Activated CD8-positive, alpha-beta memory T cell treated with anti-CD3 and anti-CD28 coated beads, Interleukin-2, amount 50 U/mL, for 48 hours (primary cell): ENCODE results near the gene FURIN.
A peak's percentile ranks its signal among the peaks of the same experiment; 100 is the strongest.
"Not testable (repeated sequence)": the region's sequence is repeated elsewhere in the genome, so short reads cannot be mapped to it uniquely, and the experiment has no call there.

Experiments
- DNase-seq: peaks from one replicate; pipeline ENCODE4 v3.0.0-alpha.2; 2020

Gene FURIN

DNA sequence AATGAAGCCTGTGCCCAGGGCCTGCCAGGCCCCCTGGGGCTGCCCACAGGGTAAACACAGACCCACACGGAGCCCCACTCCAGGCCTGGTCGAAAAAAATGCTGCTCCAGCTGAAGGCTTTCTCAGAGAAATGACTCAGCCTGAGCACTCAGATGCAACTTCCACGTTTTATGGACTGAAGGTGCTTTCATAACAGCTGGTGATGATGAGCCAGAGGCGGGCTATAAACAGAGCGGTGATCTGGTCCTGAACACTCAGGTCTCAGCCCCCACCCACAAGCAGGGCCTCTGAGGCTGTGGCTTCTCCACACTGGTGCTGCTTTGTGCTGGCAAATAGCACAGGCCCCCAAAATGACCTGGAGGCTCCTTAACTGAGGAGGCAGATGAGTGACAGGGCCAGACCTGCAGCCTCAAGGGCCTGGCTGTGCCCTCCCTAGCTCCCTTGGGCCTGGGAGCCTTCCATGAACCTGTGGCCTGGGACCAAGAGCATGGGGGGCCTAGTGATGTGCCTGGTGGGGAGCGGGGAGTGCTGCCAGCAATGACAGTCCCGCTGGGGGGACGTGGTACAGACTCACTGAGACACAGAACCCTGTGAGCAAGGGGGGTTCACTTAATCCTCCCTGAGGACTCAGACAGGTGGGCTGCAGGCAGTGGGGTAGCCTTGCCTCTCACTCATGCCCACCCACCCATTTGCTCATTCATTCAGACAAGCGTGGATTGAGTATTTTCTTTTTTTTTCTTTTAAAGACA lies 23.0 kb upstream of the FURIN start:
- no peak for DNase-seq

DNA sequence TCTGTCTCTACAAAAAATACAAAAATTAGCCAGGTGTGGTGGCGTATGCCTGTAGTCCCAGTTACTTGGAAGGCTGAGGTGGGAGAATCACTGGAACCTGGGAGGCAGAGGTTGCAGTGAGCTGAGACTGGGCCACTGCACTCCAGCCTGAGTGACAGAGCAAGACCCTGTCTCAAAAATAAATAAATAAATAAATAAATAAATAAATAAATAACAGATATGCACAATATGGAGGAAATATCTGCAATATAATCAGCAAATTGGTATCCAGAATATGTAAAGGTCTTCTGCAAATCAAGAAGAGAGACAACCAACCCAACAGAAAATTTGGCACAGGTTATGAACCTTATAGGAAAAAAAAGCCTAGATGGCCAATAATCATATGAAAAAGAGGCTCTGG lies 19.0 kb upstream of the FURIN start:
- DNase-seq: not testable (repeated sequence)

DNA sequence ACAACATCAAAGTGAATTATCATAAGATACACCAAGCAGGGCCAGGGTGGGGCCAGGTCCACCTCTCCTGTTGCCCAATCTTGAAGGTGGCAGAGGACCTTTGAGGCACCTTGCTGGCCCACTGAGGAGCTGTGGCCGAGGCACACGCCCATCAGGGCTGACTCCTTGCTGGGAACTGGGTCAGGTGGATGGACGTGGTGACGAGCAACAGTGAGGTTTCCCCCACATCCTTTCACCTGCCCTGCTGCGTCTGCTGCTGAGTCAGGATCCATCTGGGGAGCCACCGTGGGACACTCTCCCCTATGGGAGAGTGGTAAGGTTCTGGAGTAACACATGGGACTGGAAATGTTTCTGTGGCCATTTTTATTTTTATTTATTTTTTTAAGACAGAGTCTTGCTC lies 17.3 kb upstream of the FURIN start:
- no peak for DNase-seq

DNA sequence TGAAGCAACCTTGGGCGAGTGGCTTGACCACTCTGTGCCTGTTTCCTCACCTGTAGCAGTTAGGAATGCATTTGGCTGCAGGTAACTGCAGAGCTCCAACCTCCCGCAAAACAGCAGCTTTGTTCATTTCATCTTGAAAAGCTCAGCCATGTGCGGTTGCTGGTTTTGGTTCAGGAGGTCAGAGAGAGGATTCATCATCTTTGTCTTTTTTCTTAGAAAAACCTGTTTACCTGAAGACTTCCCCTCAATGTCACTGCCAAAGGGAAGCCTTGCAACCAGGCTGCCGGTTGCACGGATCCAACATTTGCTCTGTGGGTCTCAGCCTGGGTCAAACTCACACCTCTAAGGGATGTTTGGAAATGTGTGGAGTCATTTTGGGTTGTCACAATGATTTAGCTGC lies 16.4 kb upstream of the FURIN start:
- no peak for DNase-seq

DNA sequence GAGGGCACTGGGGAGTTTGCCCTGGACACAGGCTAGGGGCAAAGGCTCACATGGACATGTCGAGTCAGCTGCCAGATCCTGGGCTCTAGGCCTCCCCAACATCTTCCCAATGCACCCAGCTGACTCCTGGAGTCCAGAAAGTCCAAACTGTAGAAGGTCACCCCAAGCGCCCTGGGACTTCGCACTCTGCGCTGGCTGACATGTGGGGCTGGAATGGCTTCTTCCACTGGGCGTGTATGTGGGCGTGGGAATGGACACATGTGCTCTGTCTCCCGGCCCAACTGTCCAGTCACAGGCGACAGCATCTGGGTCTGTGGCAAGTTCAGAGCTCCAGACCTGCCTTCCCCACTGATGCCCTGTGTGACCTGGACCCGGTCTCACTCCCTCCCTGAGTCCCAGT lies 13.2 kb upstream of the FURIN start:
- DNase-seq: no peak

DNA sequence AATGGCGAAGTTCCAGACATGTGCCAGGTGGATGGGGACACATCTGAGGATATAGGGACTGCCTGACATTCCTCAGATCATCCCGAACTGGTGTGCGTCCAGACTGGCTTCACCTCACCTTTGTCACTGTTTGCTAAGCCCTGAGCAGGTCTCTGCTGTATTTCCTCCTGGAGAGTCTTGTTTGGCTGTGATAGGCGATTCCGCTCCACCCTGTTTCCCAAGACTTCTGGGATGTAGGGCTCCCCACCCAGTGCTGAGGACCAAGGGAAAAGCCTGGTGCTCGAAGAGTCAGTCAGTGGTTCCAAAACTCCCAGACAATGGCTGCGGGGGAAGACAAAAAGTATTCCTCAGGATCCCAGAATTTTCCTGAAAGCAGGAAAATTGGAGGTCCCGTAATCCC lies 11.1 kb upstream of the FURIN start:
- DNase-seq: no peak

DNA sequence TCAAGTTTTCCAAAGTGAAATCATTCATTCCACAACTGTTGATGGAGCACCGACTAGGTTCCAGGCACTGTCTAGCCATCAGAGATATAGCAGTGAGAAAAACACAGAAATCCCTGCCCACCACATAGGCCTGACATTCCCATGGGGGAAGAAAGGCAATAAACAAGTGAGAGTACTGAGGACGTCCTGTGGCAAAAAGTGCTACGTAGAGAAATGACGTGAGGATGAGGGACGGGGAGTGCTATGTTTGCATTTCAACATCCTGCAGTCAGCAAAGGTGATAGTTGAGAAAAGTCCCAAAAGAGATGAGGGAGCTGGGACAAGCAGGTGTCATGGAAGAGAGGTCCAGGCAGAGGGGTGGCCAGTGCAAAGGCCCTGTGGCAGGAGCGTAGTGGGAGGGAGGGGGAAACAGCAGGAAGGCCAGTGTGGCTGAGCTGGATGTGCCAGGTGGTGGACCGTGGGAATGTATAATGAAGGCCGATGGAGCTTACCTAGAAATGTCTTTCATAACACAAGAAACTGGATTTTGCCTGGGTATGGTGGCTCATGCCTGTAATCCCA lies 10.4 kb upstream of the FURIN start:
- DNase-seq: no peak

DNA sequence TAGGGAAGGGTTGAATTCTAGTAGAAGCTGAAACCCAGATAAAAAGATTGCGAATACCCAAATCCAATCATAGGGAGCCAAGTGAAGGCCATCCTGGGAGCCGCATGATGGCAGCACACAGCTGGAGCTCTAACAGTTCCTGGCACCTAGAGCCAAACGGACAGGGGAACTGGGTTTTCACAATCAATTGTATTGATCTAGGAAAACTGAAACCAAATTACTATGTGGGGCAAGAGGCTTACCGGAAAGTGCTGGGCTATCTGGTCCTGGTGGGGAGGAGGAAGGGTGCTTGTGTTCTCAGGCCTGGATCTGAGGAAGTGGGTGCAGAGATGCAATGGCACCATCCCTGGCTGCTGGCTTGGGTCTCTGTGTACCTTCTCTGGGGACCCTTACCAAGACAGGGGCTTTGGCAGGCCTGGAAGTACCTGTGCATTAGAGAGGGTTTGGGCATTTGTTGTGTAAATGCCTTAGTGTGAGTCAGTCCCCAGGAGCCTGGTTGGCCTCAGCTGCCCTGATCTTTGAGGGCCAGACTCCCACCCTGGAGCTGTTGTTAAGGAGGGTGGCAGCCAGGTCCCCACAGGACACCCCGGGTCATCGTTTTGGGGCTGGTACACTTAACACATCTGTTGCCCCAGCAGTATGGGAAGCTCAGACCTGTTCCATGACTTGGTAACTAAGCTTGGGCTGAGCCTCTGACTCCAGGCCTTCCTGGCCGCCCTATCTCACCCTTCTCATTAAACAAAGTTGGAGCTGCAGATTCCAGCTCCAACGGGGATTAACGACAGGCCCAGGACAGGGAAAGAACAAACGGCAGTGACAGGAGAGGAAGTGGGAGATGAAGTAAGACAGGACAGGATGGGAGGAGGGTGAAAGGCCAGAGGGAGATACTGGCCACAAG lies 8.9 kb upstream of the FURIN start:
- no peak for DNase-seq

DNA sequence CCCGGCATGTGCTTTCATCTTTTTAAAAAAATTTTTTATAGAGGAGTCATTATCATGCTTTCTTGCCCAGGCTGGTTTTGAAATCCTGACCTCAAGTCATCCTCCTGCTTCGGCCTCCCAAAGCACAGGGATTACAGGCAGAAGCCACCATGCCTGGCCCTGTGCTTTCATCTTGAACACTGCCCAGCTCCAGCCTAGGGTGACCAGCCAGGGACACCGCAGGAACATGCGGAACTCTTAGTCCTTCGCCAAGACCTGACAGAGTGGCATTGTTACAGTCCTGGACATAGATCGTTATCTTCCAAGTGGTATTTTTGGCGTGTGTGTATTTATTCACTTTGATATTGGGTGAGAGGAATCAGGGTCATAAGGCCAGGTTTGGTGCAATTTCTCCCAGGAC lies 7.9 kb upstream of the FURIN start:
- DNase-seq: no peak

DNA sequence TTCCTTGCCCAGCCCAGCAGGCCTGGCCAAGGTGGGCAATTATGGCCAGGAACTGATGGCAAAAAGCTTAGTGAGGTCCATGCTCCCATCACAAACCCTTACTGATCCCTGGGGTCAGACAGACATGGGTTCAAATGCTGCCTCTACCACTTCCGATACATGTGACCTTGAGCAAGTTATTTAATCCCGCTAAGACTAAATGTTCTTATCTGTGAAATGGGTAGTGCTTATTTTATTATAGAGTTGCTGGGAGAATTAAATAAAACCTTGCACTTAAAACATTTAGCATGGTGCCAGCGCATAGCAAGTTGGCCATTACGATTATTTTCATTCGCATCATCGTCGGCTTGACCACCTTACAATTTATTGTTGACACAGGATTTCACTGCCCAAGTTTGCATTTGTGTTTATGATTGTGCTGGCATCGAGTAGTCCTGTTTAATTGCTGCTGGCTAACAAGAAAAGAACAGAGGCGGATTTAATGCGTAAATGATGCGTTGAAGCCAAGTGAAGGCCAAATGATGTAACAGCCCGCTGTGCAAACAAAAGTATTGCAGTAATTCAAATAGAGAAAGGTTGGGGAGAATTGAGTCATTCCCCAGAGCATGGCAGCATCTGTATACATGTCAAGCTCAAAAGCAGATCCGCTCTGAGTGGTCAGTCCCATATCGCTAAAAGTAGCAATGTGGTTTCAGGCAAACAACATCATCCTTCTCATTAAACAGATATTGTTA lies 7.3 kb upstream of the FURIN start:
- no peak for DNase-seq

DNA sequence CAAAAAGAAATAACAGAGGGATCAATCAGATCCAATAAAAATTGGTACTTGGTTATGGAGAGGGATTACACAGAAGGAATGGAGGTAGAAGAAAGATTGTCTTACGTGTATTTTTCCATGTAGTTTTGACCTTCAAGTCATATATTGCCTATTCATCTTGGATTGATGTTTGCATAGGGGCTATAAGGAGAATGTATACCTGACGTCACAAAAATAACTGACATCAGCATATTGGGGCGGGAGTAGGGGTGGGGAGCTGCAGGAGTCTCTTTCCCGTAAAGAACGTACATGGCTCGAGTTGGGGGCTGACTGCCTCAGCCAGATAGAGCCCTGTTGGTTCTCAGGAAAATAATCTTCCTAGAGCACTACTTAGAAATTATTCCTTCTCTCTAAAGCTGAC lies 5.9 kb upstream of the FURIN start:
- no peak for DNase-seq

DNA sequence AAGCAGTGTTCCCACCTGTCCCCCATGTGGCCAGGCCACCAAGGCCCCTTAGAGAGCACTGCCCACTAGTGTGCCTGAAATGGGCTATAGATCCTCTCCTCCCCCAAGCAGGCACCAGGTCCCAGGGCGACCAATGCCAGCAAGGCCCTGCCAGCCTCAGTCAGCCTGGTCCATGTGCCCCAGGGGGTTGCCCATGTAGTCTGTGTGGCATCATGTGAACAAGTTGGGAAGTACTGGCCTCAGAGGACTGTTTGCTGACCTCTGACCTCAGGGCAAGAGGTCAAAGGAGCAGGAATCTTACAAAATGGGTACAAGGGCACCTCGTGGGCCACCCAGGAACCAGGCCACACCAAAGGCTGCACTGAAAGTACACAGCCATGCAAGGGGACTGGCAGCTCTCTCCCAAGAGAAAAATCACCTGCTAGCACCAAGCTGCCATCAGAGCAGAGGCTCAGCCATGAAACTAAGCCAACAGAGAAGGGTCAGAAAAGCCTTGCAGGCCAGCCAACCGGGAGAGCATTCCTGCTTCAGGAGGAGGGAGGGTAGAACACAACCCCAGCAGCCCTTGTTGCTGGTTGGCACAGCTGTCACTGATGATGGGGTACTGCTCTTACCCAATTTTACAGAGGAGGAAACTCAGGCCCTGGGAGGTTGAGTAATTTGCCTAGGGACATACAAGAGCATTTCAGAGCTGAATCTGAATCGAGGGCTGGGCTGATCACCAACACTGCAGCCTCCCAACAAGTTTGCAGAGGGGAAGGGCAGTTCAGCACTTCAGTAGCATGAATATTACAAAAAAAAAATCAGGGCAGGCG lies 5.2 kb upstream of the FURIN start:
- DNase-seq: no peak

DNA sequence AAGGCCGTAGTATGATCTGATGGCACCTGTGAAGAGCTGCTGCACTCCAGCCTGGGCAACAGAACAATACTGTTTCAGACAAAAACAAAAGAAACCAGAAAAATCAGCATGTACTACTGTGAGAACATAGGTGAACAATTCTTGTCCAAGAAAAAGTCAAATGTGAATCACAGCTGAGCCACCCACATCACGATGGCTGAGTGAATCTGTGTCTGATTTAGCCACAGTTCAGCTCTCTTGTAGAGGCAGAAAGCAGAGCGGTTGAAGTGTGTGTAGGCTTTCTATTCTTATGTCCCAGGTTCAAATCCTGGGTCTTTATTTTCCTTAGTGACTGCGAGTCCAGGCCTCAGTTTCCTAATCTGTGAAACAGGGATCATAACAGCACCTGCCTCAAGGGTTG lies 4.4 kb upstream of the FURIN start:
- DNase-seq: peak; percentile 59

DNA sequence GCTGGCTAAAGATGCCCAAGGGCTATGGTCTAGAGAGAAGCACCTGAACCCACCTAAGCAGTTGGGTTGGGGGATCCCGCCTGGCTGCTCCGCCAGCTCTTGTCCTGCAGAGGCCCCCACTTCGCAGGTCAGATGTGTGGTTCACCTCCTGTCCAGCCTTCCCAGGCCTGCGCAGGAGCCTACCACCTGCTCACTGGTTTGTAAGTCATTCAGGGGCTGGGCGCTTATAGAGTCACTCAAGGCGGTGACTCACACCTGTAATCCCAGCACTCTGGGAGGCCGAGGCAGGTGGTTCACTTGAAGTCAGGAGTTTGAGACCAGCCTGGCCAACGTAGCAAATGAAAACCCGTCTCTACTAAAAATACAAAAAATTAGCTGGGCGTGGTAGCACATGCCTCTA lies 3.9 kb upstream of the FURIN start:
- DNase-seq: peak; percentile 61

DNA sequence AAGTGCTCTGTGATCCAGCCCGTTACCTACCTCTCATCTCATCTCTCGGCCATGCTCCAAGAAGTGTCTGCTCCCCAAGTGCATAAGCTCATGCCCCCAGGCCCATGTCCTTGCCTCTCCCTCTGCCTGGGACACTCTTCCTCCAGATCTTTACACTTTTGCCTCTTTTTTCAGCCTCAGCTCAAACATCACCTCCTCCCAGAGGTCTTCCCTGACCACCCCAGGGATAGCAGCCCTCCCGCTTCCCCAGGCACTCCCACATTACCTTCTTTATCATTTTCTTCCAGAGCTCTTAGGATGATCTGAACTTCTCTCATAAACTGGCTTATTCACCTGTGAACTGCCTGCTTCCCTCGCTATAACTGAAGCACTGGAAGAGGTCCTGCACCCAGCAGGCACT lies 2.7 kb upstream of the FURIN start:
- DNase-seq: no peak

DNA sequence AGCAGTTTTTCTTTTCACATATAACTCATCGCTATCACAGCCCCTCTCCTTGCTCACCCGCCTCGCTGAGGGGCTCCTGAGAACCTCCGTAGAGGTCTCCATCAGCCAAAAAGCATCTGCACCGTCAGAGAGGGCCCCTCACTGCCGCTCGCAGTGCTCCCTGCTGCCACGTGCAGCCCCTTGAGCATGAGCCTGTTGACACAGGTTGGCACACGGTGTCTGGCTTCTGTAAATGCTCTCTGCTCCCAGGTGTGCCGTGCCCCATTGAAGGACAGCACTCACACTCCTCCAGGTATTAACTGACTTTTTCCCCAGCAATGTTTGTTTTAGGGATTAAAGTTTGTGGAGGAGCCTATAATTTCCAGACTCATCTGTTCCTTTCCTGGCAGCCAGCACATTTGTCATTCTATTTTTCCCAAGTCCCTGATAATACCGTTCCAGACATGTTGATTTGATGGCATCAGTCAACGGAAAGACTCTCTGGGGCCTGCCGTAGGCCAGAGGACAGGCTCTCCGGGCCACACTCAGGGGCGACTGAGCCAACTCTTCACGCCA lies 2.1 kb upstream of the FURIN start:
- DNase-seq: no peak

DNA sequence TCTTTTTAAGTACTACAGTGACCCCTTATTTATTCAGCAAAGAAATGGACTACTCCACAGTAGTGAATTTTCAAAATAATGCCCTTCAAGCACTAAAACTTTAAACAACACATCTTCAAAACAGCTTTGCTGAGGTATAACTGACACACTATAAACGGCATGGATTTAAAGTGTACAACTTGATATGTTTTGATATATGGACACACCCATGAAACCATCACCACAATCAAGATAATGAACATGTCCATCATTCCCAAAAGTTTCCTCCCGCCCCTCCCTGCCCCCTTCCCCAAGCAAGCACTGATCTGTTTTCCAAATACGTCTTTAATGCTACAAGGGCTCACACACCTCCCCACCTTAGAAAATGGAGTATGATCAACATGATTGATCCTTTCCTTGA lies 1.6 kb upstream of the FURIN start:
- no peak for DNase-seq

DNA sequence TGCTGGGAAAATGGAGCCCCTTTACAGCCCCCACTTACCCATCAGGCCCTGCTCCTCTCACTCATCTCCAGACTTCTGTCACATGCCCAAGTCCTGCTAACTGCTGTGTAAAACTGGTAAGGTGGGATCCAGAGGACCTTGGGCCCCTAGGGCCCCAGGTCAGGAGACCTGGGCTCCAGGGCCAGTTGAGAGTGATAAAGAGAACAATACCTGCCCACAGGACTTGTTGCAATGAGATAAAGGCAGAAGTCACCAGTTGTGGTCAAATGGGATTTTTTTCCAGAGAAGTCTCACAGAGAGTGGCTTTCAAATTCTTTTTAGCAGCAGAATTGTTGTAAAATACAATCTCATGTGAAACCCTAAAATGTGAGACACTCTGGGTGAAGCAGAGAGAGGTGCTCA lies 753 bp downstream of the FURIN start:
- DNase-seq: no peak

DNA sequence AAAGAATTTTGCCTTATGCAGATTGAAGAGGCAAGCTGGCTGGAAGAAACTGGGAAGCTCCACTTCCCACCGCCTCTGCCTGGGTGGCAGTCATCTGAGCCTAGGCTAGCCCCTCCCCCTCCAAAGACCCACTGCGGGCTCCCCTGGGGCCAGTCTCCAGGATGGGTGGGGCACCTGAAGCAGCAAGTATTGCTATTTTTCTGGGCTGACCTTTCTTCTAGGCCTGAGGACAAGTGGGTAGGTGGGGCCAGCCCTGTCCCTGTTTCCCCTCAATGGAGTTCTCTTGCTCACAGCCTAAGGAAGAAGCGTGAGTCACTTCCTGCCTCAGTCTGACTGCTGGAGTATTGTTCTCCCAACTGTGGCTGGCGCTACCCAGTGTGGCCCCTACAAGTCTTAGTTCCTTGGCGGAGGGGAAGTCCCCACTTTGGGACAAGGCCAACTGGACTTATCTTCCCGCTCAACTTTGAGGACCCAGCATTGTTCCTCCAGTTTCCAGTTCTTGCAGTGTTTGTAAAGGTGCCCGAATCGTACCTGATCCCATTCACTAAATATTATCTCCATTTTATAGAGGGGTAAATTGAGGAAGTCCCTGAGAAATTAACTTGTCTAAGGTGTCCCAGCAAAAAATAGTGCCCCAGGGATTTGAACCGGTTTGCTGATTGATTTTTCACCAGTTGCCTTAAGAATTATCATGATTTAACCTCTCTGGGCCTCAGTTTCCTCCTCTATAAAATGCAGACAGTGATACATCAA lies 1.4 kb downstream of the FURIN start:
- DNase-seq: no peak

DNA sequence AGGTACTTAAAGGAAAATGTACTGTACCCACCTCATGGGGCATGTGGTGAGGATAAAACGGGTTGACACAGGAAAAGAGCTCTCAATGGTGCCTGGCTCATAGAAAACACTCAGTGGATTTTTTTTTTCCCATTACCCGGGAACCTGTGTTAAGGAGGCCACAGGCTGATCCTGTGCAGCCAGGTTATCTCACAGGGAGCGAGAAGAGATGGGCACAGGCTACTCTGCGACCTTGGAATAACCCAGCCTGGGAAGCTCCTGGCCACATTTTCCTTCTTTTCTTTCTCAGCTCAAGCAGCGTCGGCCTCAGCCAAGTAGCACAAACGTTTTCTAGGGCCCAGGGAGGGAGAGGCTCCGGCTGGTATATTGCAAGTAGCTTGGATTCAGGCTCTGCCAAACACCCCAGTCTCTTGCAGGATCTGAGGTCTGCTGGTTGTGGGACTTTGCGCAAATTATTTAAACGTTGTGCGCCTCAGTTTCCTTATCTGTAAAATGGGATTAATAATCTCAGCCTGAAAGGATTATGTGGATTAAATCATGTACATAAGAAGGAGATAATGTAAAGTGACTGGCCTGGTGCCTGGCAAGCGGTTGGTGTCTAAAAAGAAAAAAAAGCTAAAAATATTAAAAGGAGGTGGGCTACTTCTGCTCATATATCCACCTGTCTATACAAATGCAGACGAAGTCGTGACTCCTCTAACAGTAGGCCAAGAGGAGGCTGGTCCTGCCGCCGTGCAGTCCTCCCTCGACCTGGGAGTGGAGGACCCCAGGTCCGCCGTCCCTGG lies 2.2 kb downstream of the FURIN start:
- DNase-seq: peak; percentile 65
